Fibroblast of the aortic adventitia (primary cell): ENCODE data around the gene HIBCH. TPM values are rescaled to one million over a fixed set of nuclear protein-coding genes. Genes with fewer than 3 reads are reported as not detected.

Source experiments
- DNase-seq: peaks from one replicate; pipeline ENCODE4 v3.0.0-alpha.2; 2010; ENCODE audit warnings: low read depth
- H3K4me3 ChIP-seq: 2 replicates; pipeline ENCODE4 v1.5.1; 2011; ENCODE audit warnings: low read depth, mild to moderate bottlenecking, control low read depth, low read length, moderate library complexity
- total RNA-seq: library from RNA; depleted of rRNA; stranded (reverse); fragments of >200 nt; gene quantifications from 2 replicates; pipeline ENCODE4 v1.2.3, GENCODE V29; 2012; ENCODE audit warnings: low replicate concordance
- TF ChIP-seq, protein P1 (sequence below): IDR thresholded peaks from 2 replicates; pipeline ENCODE4 v1.5.1; 2011; ENCODE audit warnings: mild to moderate bottlenecking, low read length, control low read depth, inconsistent platforms; ENCODE audit not compliant: insufficient read depth

The HIBCH gene
- total RNA-seq, 1 donor = 21.5 TPM

DNA sequence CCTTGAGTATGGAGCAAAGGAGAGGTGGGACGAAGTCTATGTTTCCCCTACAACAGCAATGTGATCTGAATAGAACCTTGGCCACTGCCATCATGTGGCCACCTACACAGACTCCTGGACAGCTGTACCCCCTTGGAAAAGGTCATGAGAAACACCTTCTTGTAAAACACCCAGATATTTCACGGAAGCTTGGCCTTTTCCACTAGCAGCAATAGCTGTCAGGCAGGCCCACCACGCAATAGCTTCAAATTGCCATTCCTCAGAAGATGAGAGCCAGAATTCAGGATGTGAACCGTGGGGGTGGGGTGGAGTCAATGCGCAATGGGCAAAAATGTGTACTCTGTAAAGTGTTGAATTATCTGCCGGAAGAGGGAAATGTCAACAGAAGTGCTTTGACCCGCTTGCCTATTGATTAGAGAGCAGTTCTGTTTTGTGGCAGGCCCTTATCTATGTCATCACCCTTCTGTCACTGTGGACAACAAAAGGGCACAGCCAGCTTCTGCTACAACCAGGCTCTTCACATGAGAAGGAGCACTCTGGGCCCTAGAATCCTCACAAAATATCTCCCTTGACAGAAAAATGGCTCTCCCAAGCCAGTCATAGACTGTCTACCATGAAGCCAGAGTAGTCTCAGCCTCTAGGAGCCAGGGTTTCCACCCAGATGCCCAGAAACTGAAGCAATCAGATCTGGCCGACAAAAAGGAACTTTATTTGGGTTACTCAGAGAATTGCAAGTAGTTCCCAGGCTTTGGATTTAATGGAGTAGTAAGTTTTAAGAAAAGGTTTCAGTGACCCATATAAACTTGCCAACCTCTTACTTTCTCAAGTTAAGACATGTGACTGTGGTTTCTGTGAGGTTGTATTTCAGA is 33.3 kb upstream of the HIBCH start:
- DNase-seq = peak; percentile 40
- TF ChIP-seq, protein P1, sequence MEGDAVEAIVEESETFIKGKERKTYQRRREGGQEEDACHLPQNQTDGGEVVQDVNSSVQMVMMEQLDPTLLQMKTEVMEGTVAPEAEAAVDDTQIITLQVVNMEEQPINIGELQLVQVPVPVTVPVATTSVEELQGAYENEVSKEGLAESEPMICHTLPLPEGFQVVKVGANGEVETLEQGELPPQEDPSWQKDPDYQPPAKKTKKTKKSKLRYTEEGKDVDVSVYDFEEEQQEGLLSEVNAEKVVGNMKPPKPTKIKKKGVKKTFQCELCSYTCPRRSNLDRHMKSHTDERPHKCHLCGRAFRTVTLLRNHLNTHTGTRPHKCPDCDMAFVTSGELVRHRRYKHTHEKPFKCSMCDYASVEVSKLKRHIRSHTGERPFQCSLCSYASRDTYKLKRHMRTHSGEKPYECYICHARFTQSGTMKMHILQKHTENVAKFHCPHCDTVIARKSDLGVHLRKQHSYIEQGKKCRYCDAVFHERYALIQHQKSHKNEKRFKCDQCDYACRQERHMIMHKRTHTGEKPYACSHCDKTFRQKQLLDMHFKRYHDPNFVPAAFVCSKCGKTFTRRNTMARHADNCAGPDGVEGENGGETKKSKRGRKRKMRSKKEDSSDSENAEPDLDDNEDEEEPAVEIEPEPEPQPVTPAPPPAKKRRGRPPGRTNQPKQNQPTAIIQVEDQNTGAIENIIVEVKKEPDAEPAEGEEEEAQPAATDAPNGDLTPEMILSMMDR = no peak
- H3K4me3 ChIP-seq = no peak overlapping the region

DNA sequence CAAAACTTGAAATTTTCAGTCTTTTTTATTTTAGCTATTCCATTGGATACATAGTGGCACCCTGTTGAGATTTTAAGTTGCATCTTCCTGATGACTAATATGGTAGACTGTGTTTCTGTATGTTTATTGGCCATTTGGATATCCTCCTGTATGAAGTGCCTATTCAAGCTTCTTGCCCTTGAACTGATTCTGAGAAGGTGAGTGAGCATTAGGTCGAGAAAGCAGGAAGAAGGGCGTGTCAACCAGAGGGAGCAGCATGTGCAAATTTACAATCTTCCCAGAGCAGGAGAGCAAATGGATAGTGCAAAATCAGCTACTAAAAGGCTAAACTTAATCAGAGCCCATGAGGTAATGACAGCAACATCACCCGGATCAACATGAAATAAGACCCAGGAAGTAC is 32.3 kb upstream of the HIBCH start:
- DNase-seq = no peak
- TF ChIP-seq, protein P1 = no peak
- H3K4me3 ChIP-seq = no peak overlapping the region

DNA sequence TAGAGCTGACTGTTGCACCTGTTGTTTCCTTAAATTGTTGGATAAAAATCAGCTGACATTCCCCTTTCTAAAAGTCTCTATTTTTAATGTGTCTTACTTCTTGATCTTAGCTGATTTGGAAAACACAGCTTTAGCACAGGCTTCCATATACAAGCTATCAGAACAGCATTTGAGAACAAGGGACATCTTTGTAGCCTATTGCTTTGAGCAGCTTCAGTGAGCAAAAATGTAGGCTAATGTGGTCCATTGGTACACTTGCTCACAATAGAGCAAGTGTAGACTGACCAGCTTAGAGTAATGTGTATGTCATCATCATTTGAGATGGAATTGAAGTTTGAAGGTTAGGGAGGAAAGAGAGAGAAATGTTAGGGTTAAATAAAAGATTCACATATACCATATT is 30.7 kb upstream of the HIBCH start:
- TF ChIP-seq, protein P1 = no peak
- no peak for DNase-seq
- no peak overlapping the region for H3K4me3 ChIP-seq

DNA sequence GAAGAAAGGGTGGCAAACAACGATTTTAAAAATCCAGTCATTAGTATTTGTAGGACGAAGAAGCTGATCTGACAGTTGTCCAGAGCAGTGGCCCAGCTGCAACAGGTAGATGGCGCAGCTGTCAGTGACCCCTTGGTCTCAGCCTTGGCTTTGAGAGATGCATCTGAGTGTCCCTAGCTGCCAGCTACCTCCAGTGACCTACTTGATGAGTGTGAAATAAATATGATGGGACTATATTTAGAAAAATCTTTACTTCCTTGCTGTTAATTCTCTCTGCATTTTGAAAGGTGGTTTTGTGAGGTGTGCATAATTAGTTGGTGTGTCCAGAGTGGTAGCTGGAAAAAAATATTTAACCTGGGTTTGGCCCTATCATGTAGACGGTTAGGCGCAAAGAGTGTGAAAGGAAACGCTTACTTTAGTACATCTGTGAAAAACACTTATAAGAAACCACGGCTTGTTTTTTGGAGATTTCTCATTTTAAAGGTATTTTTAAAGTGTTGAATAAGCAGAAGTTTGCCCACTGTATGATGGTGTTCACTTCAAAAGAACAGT is 24.7 kb upstream of the HIBCH start:
- peak overlapping the region; percentile 79 for H3K4me3 ChIP-seq
- no peak for DNase-seq
- TF ChIP-seq, protein P1 = peak; percentile 28

DNA sequence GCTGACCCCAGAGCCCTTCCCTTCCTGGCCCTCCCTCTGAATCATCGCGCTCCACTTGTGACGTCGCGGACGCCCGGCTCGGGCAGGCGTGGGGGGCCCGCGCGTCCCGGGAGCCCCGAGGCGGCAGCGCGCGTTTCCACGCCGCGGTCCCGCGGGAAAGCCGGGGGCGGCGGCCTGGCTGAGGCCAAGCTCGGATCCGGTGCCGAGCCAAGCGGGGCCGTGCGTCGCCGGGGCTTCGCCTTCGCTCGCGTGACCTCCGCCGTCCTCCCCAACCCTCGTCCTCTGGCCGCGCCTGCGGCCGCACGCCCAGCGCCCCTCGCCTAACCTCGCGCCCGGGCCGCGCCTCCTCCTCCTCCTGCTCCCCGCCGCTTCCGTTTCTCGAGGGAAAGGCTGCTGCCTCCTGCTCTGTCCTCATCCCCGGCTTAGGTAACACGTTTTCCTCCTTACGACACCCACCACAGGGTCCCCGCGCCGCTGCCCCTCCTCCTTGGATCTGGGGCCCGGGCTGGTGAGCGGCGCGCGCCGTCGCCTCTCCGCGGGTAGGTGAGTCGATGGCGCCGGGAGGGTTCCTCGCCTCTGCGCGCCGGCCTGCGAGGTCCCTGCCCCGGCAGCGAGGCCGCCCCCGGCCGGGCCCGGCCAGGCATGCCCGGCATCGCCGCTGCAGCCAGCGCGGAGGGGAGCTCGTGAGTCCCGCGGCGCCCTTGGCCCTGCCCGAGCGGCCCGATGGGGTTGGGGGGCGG is 24.1 kb upstream of the HIBCH start, which contains the start of gene INPP1:
Gene INPP1, plus strand, starts transcription at position 54 of the 740 bp plus-strand sequence. CDS start 16,514 bp downstream, outside the sequence.
- TF ChIP-seq, protein P1 = no peak
- peak within 1 kb of the TSS; percentile 79 for H3K4me3 ChIP-seq
- peak; percentile 66 for DNase-seq

DNA sequence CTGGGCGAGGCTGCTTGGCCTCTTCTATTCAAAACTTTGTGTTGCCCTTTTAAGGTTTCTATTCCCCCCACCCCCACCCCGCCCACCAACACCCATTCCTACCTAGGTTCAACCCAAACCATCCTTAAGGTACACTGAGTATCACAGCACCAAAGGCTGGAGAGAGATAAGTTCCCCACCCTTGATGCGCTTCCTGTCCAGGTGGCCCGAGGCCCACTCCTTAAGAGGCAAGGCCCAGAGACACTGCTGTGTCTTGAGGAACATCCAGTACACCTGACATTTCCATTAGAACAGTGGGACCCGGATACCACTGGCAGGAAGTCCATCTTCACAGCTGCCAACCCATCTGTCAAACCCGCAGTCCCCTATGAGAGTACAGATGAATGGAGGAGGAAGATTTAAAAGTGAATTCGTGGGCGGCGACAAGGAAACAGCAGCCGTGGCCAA is 23.5 kb upstream of the HIBCH start:
- no peak for DNase-seq
- TF ChIP-seq, protein P1 = no peak
- peak overlapping the region; percentile 79 for H3K4me3 ChIP-seq
